Omental fat pad (tissue), 4 donors: Measurements from ENCODE around the gene TAC3. TPM values are rescaled to one million over a fixed set of nuclear protein-coding genes. Genes with fewer than 3 reads are reported as not detected.

ENCODE experiments used
- ATAC-seq: fragments of 150-250 bp; one replicate; pipeline ENCODE4 v1.9.1; 2016; ENCODE audit warnings: mild to moderate bottlenecking, moderate library complexity; ENCODE audit not compliant: low FRiP score
- DNase-seq: peaks from one replicate; pipeline ENCODE4 v3.0.0-alpha.2; 2019; ENCODE audit warnings: low spot score
- CTCF ChIP-seq, 3 donors: fragments of 450-650 bp; IDR thresholded peaks; one replicate each; pipeline ENCODE4 v1.5.1; 2016 to 2017; ENCODE audit warnings: antibody characterized with exemption in 3 of 3, mild to moderate bottlenecking in 3 of 3, moderate library complexity in 2 of 3
- total RNA-seq, 4 donors: library from RNA; depleted of rRNA; stranded (reverse); fragments of >200 nt; gene quantifications; one replicate each; pipeline ENCODE4 v1.1.0, GENCODE V29; 2016

The TAC3 gene
- total RNA-seq, 4 donors from 2014 or later, result not detected

GRCh38 chr12:57049890-57050289 lies 33.6 kb upstream of the TAC3 start, which contains the start of gene MYO1A:
TSS of gene MYO1A (minus strand) at chr12:57050129. CDS start at chr12:57048323, 1,806 bp downstream.
- TF ChIP-seq CTCF (IDR thresholded peaks at IDR 0.05), result no peak
- DNase-seq, result no peak
- no peak for ATAC-seq

- TF ChIP-seq CTCF (IDR thresholded peaks at IDR 0.05), result no peak
- ATAC-seq (no peak), DNase-seq (no peak)
Measured at GRCh38 chr12:57049119-57049446, 32.8 kb upstream of the TAC3 start.

- DNase-seq (no peak), ATAC-seq (no peak)
- TF ChIP-seq CTCF (IDR thresholded peaks at IDR 0.05), result no peak
Measured at GRCh38 chr12:57048423-57049118, 32.2 kb upstream of the TAC3 start.

GRCh38 chr12:57047981-57048380 lies 31.7 kb upstream of the TAC3 start:
- DNase-seq (no peak), ATAC-seq (no peak)
- TF ChIP-seq CTCF (IDR thresholded peaks at IDR 0.05), result no peak

- no peak for DNase-seq
- no peak for TF ChIP-seq CTCF (IDR thresholded peaks at IDR 0.05)
- ATAC-seq, result no peak
Measured at GRCh38 chr12:57046947-57047890, 30.9 kb upstream of the TAC3 start.

- no peak for ATAC-seq
Measured at GRCh38 chr12:57046086-57046791, 29.9 kb upstream of the TAC3 start.

More at GRCh38 chr12:57046086-57046791, 29.9 kb upstream of the TAC3 start:
- DNase-seq, result no peak
- TF ChIP-seq CTCF (IDR thresholded peaks at IDR 0.05), result no peak
